ENCODE measurements around the gene KCNJ12. TPM values are rescaled to one million over a fixed set of nuclear protein-coding genes. Genes with fewer than 3 reads are reported as not detected.
"Not testable (repeated sequence)": the region's sequence is repeated elsewhere in the genome, so short reads cannot be mapped to it uniquely, and the experiment has no call there.

KCNJ12 gene
- total and polyA plus RNA-seq, 12 donors = 0.39 to 3.9 (median 0.97) TPM

DNA sequence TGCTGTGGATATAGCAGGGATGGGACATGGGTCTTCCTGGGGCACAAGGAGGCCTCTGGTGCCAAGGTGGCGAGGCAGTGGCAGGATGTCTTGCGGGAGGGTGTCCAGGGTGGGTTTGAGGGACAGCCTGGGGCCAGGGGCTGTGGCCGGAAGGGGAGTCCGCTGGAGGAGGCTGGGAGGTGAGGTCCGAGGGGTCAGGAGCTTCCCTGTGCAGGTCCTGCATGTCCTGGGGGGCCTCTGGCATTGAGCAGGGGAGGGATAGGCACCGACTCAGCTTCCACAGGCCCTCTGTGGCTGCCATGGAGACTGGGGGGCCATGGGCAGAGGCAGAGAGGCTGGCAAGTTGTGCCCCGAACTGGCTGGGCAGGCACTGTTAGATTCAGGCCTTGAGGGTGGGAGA, 38.5 kb downstream of the KCNJ12 start:
- H3K4me1 ChIP-seq (replicated peaks in 1 of 2); H3K27ac ChIP-seq; H3K4me3 ChIP-seq; H3K9me3 ChIP-seq (replicated peaks in 1 of 3); H3K36me3 ChIP-seq (replicated peaks in 1 of 2); H3K27me3 ChIP-seq; intact Hi-C loops (cut with DNase I); DNase-seq: not testable (repeated sequence)
- 61 to 74% (median 68%) methylated on average over 6 to 7 of the region's 7 CpGs for WGBS, 4 donors

DNA sequence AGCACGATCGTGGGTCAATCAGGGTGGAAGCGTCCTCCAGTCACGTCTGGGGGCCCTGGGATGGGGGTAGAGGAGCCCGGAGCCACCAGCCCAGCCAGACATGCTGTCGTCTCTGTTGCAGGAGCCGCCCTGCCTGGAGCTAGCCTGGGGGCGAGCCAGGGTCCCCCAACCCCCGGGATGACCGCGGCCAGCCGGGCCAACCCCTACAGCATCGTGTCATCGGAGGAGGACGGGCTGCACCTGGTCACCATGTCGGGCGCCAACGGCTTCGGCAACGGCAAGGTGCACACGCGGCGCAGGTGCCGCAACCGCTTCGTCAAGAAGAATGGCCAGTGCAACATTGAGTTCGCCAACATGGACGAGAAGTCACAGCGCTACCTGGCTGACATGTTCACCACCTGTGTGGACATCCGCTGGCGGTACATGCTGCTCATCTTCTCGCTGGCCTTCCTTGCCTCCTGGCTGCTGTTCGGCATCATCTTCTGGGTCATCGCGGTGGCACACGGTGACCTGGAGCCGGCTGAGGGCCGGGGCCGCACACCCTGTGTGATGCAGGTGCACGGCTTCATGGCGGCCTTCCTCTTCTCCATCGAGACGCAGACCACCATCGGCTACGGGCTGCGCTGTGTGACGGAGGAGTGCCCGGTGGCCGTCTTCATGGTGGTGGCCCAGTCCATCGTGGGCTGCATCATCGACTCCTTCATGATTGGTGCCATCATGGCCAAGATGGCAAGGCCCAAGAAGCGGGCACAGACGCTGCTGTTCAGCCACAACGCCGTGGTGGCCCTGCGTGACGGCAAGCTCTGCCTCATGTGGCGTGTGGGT, 39.2 kb downstream of the KCNJ12 start:
- intact Hi-C loops (cut with DNase I); H3K27ac ChIP-seq; H3K27me3 ChIP-seq; H3K4me1 ChIP-seq (replicated peaks in 1 of 2); H3K36me3 ChIP-seq (replicated peaks in 1 of 2); DNase-seq; H3K9me3 ChIP-seq (replicated peaks in 1 of 3); H3K4me3 ChIP-seq: not testable (repeated sequence)
- 85 to 87% (median 86%) methylated on average over 32 to 53 of the region's 58 CpGs for WGBS, 4 donors

DNA sequence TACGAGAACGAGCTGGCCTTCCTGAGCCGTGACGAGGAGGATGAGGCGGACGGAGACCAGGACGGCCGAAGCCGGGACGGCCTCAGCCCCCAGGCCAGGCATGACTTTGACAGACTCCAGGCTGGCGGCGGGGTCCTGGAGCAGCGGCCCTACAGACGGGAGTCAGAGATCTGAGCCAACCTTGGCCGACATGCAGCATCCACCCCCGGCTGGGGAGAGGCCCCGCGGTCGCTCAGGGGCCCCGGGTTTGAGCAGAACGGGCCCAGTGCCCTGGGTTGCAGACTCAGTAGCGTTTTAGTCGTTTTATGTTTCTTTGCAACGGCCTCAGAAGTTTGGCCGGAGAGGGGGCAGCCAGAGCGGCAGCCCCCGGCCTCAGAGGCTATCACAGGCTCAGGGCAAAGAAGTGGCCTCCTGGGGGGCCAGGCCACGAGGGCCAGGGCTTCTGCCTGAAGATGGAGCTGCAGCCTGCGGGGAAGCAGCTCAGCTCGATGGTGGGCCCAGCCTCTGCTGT, 40.4 kb downstream of the KCNJ12 start:
- H3K27me3 ChIP-seq; H3K4me1 ChIP-seq (replicated peaks in 1 of 2); H3K36me3 ChIP-seq (replicated peaks in 1 of 2); H3K4me3 ChIP-seq; H3K9me3 ChIP-seq (replicated peaks in 1 of 3); intact Hi-C loops (cut with DNase I); H3K27ac ChIP-seq; DNase-seq: not testable (repeated sequence)
- WGBS, 4 donors = 70 to 77% (median 72%) methylated on average over 10 to 30 of the region's 30 CpGs

DNA sequence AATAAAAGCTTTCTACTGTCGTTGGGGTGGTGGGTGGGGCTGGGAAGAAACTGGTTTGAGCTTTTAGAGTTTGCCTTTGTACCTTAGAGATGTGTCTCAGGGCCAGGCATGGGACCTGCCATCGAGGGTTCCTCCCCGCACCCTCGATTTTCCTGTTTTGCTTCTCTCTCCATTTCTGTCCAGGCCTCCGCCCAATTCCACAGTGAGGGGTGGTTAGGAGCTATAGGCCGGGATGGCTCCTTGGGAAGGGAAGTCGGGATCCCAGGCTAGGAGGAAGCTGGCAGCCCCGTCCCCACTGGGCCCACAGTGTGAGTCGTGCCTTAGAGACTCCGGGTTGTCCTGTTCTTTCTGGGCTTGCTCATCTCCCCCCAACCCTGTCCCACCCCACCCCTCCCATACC, 41.2 kb downstream of the KCNJ12 start:
- H3K4me1 ChIP-seq (replicated peaks in 1 of 2); DNase-seq; H3K36me3 ChIP-seq (replicated peaks in 1 of 2); H3K4me3 ChIP-seq; H3K27ac ChIP-seq; H3K9me3 ChIP-seq (replicated peaks in 1 of 3); intact Hi-C loops (cut with DNase I); H3K27me3 ChIP-seq: not testable (repeated sequence)
- 84 to 91% (median 86%) methylated on average over 10 of the region's 10 CpGs for WGBS, 4 donors

DNA sequence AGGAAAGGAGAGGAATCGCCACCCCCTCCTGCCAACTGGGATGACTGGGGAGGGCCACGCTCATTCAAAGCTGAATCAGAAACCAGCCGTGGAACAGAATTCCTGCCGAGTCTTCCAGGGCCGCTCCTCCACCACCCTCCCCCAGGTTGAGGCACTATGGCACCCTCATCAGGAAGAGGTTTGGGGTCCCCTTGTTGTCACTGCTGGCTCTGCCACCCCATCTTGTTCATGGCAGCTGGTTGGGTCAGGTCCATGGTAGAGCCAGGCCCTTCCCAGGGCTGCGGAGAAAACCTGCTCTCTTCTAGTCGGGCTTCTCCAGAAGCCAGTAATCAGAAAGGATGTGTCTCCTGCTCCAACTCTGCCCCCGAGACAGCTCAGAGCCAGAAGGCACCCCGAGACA, 41.8 kb downstream of the KCNJ12 start:
- intact Hi-C loops (cut with DNase I) = no loop called here
- Histone ChIP-seq H3K27me3 (no peaks in the 10 kb centered on the region), H3K36me3 (replicated peaks in 1 of 2) (no peaks in the 10 kb centered on the region), H3K4me3 (no peak overlapping the region), H3K27ac (no peak overlapping the region), H3K9me3 (replicated peaks in 1 of 3) (no peaks in the 10 kb centered on the region), H3K4me1 (replicated peaks in 1 of 2) (no peaks in the 10 kb centered on the region)
- TF ChIP-seq POLR2A (IDR thresholded peaks at IDR 0.05) = no peak
- TF ChIP-seq, protein P1, sequence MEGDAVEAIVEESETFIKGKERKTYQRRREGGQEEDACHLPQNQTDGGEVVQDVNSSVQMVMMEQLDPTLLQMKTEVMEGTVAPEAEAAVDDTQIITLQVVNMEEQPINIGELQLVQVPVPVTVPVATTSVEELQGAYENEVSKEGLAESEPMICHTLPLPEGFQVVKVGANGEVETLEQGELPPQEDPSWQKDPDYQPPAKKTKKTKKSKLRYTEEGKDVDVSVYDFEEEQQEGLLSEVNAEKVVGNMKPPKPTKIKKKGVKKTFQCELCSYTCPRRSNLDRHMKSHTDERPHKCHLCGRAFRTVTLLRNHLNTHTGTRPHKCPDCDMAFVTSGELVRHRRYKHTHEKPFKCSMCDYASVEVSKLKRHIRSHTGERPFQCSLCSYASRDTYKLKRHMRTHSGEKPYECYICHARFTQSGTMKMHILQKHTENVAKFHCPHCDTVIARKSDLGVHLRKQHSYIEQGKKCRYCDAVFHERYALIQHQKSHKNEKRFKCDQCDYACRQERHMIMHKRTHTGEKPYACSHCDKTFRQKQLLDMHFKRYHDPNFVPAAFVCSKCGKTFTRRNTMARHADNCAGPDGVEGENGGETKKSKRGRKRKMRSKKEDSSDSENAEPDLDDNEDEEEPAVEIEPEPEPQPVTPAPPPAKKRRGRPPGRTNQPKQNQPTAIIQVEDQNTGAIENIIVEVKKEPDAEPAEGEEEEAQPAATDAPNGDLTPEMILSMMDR (IDR thresholded peaks at IDR 0.05) = no peak
- WGBS, 4 donors = 89 to 91% (median 91%) methylated on average over 6 to 9 of the region's 9 CpGs
- DNase-seq = no peak

DNA sequence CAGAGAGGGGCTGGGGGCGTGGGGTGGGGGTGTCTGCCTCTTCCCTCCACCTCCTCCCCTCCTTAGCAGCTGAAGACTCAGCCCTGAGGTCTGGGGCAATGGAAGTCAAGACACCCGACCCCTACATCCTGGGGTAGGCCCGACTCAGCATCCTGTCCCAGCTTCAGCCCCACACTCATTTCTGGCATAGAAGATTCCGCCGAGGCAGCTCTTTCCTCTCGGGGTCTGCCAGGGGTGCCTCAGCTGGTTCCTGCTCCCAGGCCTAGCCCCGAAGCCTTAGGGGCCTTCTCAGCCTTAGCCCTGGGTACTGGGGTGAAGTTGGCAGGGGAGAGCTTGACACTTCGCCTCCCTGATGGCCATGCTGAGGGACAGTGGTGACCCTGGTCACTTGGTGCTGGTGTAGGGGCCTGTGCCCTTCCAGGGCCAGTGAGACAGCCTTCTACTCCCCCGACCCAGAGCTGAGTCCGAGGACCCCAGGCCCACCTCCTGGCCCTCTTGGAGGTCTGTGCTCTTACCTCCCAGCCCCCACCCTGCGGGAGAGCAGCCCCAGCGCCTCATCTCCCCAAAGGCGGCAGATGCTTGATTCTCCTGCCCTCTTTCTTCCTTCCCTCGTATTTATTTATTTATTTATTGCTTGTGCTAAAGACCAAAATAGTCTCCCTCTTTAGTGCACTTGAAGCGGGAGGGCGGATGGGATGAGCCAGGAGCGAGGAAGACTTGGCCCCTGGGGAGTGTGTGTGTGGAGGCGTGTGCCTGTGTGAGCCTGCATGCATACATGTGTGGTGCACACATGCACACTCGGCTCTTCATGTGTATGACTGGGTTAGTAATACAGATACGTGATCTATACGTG, 42.5 kb downstream of the KCNJ12 start:
- no peak for TF ChIP-seq POLR2A (IDR thresholded peaks at IDR 0.05)
- TF ChIP-seq, protein P1 (IDR thresholded peaks at IDR 0.05) = no peak
- Histone ChIP-seq H3K27me3 (no peaks in the 10 kb centered on the region), H3K4me1 (replicated peaks in 1 of 2) (no peaks in the 10 kb centered on the region), H3K4me3 (no peak overlapping the region), H3K9me3 (replicated peaks in 1 of 3) (no peaks in the 10 kb centered on the region), H3K36me3 (replicated peaks in 1 of 2) (no peaks in the 10 kb centered on the region), H3K27ac (no peak overlapping the region)
- intact Hi-C loops (cut with DNase I) = no loop called here
- WGBS, 4 donors = 72 to 79% (median 75%) methylated on average over 17 to 21 of the region's 21 CpGs
- DNase-seq = no peak

All from adrenal gland (tissue), 12 donors.